Measurements from ENCODE around the gene RPTOR. TPM values are rescaled to one million over a fixed set of nuclear protein-coding genes. Genes with fewer than 3 reads are reported as not detected.

Gene RPTOR
- polyA plus RNA-seq, 1 donor: 23.9 TPM

- no peak for DNase-seq (ENCODE audit: low read depth)
Observed at GRCh38 chr17:80845069-80845862, 300.6 kb downstream of the RPTOR start.

GRCh38 chr17:80845863-80846671, 301.4 kb downstream of the RPTOR start:
- no peak for DNase-seq (ENCODE audit: low read depth)

GRCh38 chr17:80846932-80847331, 302.3 kb downstream of the RPTOR start:
- DNase-seq (ENCODE audit: low read depth): no peak

GRCh38 chr17:80847496-80848230, 303.0 kb downstream of the RPTOR start:
- DNase-seq (ENCODE audit: low read depth): no peak

- no peak for DNase-seq (ENCODE audit: low read depth)
Observed at GRCh38 chr17:80848449-80849102, 303.9 kb downstream of the RPTOR start.

GRCh38 chr17:80849119-80849518, 304.5 kb downstream of the RPTOR start:
- DNase-seq (ENCODE audit: low read depth): no peak

- DNase-seq (ENCODE audit: low read depth): no peak
Observed at GRCh38 chr17:80850109-80850508, 305.5 kb downstream of the RPTOR start.

GRCh38 chr17:80850817-80851216, 306.2 kb downstream of the RPTOR start:
- DNase-seq (ENCODE audit: low read depth): no peak

- no peak for DNase-seq (ENCODE audit: low read depth)
Observed at GRCh38 chr17:80851277-80851925, 306.8 kb downstream of the RPTOR start.

GRCh38 chr17:80852476-80853015, 307.9 kb downstream of the RPTOR start:
- no peak for DNase-seq (ENCODE audit: low read depth)

GRCh38 chr17:80853076-80853475, 308.4 kb downstream of the RPTOR start:
- no peak for DNase-seq (ENCODE audit: low read depth)

GRCh38 chr17:80854220-80854619, 309.6 kb downstream of the RPTOR start:
- DNase-seq (ENCODE audit: low read depth): no peak

GRCh38 chr17:80855196-80855947, 310.7 kb downstream of the RPTOR start:
- no peak for DNase-seq (ENCODE audit: low read depth)

GRCh38 chr17:80855948-80856862, 311.6 kb downstream of the RPTOR start:
- no peak for DNase-seq (ENCODE audit: low read depth)

GRCh38 chr17:80856863-80857755, 312.5 kb downstream of the RPTOR start:
- DNase-seq (ENCODE audit: low read depth): no peak

GRCh38 chr17:80857756-80858171, 313.1 kb downstream of the RPTOR start:
- no peak for DNase-seq (ENCODE audit: low read depth)

GRCh38 chr17:80858301-80859001, 313.8 kb downstream of the RPTOR start:
- no peak for DNase-seq (ENCODE audit: low read depth)
